Hair follicle dermal papilla cell (primary cell): ENCODE results near the gene CNNM3. TPM values are rescaled to one million over a fixed set of nuclear protein-coding genes. Genes with fewer than 3 reads are reported as not detected.

ENCODE experiments used
- small RNA-seq: library from RNA; depleted of rRNA; stranded (forward); fragments of <200 nt; gene quantifications from one replicate; pipeline ENCODE3, GENCODE V24; 2012
- total RNA-seq: library from RNA; depleted of rRNA; stranded (reverse); fragments of >200 nt; gene quantifications from 2 replicates; pipeline ENCODE4 v1.2.3, GENCODE V29; 2012

The CNNM3 gene
- 4.6 and 5.5 TPM in 2 replicates for total RNA-seq

DNA sequence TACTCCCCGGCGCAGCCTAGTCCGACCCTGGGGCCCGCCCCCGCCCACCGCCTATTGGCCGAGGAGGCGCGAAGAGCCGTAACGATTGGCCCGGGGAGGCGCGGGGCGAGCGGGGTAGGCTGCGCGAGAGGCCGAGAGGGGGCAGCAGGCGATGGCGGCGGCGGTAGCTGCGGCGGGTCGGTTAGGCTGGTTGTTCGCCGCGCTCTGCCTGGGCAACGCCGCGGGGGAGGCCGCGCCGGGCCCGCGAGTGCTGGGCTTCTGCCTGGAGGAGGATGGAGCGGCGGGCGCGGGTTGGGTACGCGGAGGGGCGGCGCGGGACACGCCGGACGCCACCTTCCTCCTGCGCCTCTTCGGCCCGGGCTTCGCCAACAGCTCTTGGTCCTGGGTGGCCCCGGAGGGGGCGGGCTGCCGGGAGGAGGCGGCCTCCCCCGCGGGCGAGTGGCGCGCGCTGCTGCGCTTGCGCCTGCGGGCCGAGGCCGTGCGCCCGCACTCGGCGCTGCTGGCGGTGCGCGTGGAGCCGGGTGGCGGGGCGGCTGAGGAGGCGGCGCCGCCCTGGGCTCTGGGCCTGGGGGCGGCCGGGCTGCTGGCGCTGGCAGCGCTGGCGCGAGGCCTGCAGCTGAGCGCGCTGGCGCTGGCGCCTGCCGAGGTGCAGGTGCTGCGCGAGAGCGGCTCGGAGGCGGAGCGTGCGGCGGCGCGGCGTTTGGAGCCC is at the start of gene CNNM3:
CNNM3 (plus strand) TSS at position 142 of the 709 bp plus-strand sequence; CDS start at position 152, 10 bp downstream.

DNA sequence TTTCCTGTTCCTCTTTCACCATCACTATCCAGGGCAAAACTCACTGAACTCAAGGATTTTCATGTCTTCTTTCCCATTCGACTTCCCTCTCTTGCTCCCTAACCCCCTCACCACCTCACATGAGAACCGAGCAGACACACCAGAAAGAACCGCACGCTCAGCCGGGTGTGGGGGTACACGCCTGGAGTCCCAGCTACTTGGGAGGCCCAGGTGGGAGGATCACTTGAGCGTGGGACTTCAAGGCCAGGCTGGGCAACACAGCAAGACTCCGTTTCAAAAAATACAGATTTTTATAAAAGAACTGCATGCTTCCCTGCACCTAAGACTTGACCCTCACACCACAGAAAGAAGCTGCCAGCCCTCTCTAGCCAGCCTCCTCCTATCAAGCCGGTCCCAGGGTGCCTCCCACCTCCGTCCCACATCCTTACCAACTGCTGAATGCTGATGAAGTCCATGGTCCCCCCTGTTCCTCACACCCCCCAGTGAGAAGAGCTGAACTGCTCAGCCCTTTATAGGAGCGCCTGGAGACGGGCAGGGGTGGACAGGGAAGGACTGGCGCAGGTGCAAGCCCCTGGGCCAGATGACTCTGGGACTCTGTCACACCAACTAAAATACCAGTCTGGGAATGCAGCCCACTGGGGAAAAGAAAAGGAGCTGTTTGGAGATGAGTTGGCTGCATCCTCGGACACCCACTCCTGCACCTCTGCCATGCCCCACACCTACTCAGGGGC is 27.6 kb downstream of the CNNM3 start, which contains the start of gene ANKRD23:
ANKRD23 (minus strand) TSS at position 484 of the 731 bp plus-strand sequence; CDS start at position 455, 29 bp downstream.

GRCh38 chr2:96857667-96858372 is 41.8 kb downstream of the CNNM3 start, which contains the start of gene ANKRD39:
TSS of gene ANKRD39 (minus strand) at chr2:96858016. CDS start at chr2:96857987, 29 bp downstream.

DNA sequence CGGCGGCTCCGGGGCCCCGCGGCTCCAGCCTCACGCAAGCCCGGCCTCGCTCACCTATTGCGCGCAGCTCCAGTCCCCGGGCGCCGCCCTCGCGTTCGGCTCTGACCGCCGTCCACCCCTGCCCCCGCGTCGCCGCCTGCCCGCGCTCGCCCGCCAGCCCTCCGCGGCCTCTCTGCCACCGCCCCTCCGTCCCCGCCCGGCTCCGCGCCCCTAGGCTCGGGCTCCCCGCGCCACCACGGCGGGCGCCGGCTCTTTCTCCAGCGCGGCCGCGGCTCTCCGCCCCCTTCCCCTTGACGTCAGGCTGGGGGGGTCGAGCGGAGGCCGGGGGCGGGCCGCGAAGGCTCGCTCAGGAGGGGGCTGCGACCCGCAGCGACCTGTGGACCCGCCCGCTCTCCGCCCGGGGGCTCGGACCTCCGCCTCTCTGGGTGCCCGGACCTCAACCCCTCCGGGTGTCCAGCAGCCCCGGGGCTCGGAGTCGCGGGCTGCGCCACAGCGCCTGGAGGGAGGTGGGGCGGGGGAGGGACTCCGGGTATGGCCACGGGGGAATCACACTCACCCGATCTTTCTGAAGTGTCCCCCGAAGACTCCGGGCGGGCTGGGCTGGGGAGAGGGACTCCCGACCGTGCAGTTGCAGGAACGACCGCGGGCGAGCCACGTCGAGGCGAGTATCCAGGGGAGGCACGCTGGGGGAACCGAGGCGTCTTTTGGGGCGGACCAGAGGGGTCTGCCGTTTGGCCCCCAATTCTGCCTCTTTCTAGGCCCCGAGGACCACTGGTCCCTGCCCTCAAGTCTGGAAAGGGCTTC is 54.0 kb downstream of the CNNM3 start, which contains the start of gene SEMA4C:
SEMA4C (minus strand) TSS at position 259 of the 804 bp plus-strand sequence. CDS start 2,194 bp downstream, outside the sequence.

Small RNAs within 50 kb of the gene (small RNA-seq; reads per million reads assigned to genes)
- not detected for gene MIR3127

Other genes with a start within 250 kb of the CNNM3 start
- 43.6 and 45.1 TPM in 2 replicates for gene KANSL3, start 178.0 kb upstream of the CNNM3 start, total RNA-seq
- gene FER1L5, start 173.5 kb upstream of the CNNM3 start, total RNA-seq: 0.36 and 0.65 TPM in 2 replicates
- gene LMAN2L, start 76.2 kb upstream of the CNNM3 start, total RNA-seq: 15.4 and 19.5 TPM in 2 replicates
- gene CNNM4, start 55.4 kb upstream of the CNNM3 start, total RNA-seq: 4.7 and 5.5 TPM in 2 replicates
- gene ANKRD23, start 27.8 kb downstream of the CNNM3 start, total RNA-seq: 1.8 and 2.9 TPM in 2 replicates
- gene ANKRD39, start 41.7 kb downstream of the CNNM3 start, total RNA-seq: 4.5 and 6.9 TPM in 2 replicates
- gene SEMA4C, start 53.8 kb downstream of the CNNM3 start, total RNA-seq: 26.7 and 36.0 TPM in 2 replicates
- not detected in 2 replicates for gene FAM178B, start 170.3 kb downstream of the CNNM3 start, total RNA-seq